ENCODE data around the gene SECISBP2L.

DNA sequence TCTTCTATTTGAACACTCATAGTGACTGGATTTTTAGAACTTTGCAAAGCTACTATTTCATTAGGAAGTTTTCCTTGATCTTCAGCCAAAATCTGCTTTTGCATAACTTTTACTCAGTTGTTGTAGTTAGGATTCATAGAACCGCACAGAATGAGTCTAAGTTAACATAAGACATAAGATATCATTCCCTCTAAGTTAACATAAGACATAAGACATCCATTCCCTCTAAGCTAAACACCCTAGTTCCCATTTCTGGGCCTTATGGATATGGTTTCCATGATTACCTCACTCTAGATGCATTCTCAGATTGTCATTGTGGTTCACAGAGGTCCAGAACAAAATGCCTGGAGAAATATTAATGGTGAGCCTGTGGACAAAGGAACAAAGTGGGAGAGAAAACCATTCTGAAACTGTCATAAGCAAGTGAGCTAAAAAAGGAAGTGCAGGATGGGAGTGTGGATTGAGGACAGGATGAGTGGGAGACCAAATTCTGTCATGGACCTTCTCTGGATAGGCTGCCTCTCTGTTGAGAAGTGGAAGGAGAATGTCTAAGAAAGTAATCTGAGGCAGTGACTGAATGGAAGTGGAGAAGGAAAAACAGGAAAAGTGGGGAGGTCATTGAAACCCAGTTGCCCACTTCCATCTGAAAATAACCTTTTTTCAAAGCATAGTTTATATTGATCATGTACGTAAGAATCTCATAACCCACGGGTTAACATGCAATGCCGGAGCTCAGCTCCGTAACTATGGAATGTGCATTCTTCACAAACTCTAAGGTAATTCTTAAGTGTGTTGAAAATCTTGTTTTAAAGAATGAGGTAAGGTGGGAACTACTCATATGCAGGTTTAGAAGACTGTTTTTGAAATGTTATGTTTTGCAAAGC lies 37.4 kb upstream of the SECISBP2L start:
- TF ChIP-seq, protein P1, sequence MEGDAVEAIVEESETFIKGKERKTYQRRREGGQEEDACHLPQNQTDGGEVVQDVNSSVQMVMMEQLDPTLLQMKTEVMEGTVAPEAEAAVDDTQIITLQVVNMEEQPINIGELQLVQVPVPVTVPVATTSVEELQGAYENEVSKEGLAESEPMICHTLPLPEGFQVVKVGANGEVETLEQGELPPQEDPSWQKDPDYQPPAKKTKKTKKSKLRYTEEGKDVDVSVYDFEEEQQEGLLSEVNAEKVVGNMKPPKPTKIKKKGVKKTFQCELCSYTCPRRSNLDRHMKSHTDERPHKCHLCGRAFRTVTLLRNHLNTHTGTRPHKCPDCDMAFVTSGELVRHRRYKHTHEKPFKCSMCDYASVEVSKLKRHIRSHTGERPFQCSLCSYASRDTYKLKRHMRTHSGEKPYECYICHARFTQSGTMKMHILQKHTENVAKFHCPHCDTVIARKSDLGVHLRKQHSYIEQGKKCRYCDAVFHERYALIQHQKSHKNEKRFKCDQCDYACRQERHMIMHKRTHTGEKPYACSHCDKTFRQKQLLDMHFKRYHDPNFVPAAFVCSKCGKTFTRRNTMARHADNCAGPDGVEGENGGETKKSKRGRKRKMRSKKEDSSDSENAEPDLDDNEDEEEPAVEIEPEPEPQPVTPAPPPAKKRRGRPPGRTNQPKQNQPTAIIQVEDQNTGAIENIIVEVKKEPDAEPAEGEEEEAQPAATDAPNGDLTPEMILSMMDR (IDR thresholded peaks at IDR 0.05 in 4 of 5, conservative IDR thresholded peaks at IDR 0.05 in 1 of 5) = no peak
- TF ChIP-seq POLR2A (IDR thresholded peaks at IDR 0.05) = no peak

Measured in gastrocnemius medialis (tissue), 4 donors.